Ecto neural progenitor cell (in vitro differentiated cells): ENCODE measurements around the gene DACT1.
"Not testable (repeated sequence)": the region's sequence is repeated elsewhere in the genome, so short reads cannot be mapped to it uniquely, and the experiment has no call there.

Experiments
- DNase-seq: peaks from one replicate; pipeline ENCODE4 v3.0.0-alpha.2; 2018; ENCODE audit warnings: low spot score

Gene DACT1, protein sequence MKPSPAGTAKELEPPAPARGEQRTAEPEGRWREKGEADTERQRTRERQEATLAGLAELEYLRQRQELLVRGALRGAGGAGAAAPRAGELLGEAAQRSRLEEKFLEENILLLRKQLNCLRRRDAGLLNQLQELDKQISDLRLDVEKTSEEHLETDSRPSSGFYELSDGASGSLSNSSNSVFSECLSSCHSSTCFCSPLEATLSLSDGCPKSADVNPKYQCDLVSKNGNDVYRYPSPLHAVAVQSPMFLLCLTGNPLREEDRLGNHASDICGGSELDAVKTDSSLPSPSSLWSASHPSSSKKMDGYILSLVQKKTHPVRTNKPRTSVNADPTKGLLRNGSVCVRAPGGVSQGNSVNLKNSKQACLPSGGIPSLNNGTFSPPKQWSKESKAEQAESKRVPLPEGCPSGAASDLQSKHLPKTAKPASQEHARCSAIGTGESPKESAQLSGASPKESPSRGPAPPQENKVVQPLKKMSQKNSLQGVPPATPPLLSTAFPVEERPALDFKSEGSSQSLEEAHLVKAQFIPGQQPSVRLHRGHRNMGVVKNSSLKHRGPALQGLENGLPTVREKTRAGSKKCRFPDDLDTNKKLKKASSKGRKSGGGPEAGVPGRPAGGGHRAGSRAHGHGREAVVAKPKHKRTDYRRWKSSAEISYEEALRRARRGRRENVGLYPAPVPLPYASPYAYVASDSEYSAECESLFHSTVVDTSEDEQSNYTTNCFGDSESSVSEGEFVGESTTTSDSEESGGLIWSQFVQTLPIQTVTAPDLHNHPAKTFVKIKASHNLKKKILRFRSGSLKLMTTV

DNA sequence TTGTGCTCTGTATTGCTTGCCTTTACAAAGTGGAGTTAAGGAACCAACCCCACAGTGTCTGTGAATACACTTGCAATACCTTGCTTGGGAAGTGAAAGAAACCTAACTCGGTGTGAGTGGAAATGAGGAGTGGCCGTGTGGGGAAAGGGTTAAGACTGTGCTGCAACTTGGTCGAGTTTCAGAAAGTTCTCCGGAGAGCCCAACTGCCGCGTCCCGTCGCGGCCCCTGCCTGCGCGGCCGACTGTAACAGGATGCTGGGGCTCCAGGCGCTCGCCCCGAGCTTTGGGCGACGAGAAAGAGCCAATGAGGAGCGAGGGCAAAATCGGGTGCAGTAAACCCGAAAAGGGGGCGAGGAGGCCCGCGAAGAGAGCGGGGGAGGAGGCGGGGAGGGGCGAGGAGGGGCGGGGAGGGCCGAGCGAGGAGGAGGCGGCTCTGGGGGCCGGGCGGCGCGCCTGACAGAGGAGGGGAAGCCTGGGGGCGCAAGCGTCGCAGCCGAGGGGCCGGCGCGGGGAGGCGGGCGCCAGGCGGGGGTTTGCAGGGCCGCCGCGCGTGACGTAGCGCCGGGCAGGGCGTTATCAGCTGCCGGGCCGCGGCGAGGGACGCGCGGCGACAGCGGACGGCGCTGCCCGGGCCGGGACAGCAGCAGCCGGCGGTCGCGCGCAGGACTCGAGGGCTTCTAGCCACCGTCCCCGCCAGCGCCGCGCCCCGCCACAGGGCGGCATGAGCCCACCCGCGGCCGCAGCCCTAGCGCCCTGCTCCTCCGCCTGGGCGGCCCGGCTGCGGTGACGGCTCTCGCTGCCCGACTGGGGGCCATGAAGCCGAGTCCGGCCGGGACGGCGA is at the start of gene DACT1:
TSS of gene DACT1 (plus strand) at position 572 of the 840 bp plus-strand sequence. CDS start at position 813, 241 bp downstream.
- DNase-seq, result peak; percentile 86

DNA sequence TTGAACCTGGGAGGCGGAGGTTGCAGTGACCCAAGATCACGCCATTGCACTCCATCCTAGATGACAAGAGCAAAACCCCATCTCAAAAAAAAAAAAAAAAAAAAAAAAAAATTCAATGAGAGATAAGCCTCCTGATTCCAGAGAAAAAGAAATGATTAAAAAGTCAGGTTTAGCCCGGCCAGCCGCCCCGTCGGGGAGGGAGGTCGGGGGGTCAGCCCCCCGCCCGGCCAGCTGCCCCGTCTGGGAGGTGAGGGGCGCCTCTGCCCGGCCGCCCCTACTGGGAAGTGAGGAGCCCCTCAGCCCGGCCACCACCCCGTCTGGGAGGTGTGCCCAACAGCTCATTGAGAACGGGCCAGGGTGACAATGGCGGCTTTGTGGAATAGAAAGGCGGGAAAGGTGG is 49.4 kb upstream of the DACT1 start:
- not testable (repeated sequence) for DNase-seq

DNA sequence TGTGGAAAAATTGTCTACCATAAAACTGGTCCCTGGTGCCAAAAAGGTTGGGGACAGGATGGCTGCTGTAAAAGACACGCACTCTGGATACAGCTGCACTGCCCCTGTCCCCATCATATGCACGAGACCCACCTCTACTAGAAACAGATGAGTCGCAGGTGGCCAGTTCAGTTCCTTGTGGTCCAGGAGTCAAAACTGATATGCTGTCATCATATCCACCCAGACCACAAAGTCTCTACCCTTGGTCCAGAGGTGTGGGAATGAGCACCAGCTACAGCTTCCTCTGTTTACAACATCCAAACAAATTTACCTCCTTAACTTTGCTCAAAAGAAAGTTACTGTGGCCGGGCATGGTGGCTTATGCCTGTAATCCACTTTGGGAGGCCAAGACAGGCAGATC is 43.8 kb upstream of the DACT1 start:
- DNase-seq, result no peak

DNA sequence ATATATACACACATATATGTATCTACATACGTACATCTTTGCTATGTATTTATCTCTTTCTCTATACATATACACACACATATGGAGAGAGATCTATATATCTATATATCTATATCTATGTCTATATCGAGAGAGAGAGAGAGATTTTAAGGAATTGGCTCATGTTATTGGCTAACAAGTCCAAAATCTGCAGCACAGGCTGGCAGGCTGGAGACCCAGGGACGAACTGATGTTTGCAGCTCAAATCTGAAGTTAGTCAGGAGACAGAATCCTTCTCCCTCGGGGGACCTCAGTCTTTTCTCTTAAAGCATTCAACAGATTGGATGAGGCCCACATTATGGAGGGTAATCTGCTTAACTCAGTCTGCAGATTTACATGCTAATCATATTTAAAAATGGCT is 40.7 kb upstream of the DACT1 start:
- DNase-seq, result no peak

DNA sequence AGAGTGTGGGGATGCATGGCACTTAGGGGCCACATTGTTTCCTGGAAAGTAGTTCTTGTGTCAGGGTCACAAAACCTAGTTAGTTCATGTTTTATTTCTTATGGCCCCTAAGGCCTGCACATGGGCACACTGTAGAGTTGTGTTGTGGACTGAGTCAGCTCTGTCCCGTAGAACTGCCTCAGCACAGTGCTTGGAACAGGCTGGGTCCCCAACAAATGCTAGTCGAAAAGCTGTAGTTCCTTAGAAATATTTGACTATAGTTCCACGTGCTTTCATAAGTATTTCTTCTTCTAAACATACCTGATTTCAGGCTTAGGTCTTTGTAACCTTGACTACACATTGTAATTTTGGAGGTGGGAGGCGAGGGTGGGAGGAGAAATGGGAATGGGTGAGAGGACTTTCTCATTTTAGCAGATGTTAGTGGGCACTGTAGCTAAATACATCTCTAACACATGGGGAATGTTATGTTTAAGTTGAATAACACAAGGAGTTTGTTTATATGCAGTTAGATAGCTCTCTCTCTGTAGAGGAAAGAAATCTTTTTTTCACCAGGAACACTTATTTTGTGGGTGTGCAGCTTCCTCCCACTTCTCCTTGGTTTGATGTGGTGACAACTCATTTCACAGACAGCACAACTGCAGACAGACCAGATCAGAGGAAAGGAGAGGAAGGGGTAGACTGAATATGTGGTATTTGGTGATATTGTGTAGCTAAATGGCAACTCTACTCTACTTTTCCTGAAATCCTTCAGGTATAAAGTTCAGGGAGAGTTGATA is 39.5 kb upstream of the DACT1 start:
- no peak for DNase-seq

DNA sequence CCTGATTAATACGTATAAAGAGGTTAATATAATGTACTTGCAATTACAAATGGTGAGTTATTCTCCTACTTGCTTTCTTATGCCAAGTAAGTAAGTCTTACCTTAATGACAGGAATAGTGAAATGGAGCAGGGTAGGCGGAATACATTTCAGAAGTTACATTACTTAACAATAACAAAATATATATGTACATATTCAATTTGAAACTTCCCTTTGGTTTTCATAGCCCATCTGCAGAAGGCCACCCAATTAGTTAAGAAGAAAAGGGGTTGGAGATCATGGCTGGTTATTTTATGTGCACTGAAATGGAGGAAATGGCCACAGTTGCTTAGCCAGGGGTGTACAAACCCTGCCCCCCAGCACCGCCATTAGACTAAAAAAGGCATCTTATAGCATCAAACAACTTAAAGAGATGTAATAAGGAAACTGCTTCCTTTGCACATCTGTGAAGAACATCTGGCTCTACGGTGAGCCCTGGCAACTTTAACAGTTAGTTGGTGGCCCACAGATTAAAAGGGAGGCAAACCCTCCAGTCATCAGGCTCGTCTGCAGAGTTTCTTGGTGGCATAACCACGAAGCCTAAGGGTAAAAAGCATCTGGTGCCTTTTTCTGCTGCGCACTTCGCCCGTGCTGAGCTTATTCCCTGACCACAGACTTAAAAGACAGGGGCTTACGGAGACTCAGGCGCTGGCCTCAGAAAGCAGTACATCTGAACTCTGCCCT is 38.8 kb upstream of the DACT1 start:
- no peak for DNase-seq

DNA sequence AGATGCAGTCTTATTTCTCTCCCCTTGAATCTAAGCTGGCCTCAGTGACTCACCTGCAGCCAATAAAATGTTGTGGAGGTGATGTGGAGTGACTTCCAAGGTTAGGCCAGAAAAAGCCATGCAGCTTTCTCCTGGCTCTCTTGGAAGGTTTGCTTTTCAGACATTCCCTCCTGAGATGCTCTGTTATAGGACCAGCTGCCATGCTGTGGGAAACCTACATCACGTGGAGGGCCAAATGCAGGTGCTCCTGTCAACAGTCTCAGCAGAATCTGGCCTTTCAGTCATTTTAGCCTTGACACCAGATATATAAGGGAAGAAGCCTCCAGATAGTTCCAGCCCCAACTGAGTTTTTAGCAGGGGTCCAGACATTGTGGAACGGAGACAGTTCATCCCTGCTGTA is 38.1 kb upstream of the DACT1 start:
- no peak for DNase-seq

DNA sequence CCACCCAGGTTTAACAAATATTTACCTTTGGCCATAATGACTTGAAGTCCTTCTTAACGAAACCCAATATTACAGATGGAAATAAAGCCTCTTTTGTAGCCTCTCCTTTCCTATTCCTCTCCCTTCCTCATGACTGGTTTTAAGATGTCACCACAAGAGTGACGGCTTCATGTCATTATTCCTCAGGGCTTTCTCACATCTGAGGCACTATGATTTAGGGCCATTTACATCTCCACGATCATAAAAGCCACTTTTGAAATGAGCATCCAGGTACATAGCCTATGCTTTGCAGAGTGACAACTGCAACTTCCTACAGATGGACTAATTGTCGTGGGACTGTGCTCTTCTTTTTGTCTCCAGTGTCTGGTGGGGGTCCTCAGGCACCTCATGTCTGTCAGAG is 32.3 kb upstream of the DACT1 start:
- DNase-seq, result no peak

DNA sequence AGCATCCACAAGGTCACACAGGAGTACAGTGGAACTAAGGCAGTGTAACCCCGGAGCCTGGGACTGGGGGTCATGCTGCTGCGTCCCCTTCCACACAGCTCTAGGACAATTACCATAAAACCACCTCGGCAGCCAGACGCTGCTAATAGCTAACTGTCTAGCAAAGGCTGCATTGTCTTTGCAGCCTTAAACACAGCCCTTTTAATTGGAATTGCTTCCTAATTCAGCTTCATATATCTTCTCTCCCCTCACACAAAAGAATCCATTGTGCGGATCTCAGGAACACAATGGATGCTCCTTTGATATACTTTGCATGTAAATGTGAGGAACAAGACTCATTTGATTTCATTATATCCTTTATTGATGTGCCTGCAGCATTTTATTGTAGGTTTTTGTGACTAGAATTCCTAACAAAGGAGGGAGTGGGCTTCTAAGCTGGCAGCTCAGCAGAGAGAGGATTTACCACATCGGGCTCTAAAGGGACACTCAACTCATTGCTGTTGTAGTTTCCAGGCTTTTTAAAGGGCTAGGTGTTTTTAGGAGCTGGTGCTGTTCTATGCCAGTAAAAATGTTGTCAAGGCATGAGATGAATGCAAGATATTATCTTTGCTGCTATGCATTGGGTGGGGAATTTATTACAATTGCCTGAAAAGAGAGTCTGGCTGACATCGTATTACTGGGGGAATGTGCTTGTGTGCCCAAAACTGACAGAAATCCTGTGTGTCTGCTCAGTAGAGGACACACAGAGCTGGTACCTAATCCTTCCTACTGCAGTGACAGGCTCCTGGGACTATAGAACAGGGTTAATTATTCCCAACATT is 30.4 kb upstream of the DACT1 start:
- no peak for DNase-seq

DNA sequence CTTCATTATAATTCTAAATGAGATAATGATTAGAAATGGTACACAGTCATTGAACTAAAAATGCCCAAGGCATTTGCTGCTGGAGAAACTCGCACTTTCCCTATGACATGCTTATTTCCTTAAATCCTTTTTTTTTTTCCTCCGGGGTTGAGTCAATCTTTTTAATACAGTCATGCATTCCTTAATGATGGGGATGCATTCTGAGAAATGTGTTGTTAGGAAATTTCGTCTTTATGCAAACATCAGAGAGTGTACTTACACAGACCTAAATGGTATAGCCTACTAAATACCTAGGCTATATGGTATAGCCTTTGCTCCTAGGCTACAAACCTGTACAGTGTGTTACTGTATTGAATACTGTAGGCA is 29.8 kb upstream of the DACT1 start:
- no peak for DNase-seq

DNA sequence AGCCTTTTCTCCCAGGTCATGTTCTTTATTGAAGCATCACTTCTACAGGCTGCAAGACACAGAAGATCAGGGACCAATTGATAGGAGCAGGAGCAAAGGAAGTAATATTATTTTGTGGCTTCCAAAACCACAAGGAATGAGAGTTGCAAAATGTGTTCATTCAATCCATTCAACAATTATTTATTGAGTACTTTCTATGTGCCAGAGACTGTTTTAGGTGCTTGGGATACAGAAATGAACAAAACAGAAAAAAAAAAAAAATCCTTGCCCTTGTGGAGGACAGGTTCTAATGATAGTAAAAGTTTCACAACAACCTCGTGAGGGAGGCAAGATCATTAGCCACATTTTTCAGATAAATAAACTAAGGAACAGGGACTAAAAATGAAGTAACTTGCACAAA is 20.1 kb upstream of the DACT1 start:
- DNase-seq, result no peak

DNA sequence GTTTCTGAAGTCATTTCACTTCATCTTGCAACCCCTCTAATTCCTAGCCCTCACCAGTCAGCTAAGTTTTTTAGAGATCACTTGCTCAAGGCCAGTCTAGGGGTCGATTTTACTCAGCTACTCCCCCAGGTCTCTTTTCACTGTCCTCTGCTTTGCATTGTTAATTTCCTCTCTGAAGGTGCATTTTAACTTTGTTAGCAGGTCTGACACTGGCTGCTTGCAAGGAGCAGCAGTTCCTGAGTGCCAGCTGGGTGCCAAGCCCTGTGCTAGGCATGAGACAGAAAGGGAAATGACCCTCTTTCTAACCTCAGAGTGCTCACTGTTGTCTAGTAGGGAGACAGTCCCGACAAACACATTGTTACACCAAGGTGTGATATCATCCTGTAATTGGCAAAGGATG is 17.8 kb upstream of the DACT1 start:
- DNase-seq, result no peak

DNA sequence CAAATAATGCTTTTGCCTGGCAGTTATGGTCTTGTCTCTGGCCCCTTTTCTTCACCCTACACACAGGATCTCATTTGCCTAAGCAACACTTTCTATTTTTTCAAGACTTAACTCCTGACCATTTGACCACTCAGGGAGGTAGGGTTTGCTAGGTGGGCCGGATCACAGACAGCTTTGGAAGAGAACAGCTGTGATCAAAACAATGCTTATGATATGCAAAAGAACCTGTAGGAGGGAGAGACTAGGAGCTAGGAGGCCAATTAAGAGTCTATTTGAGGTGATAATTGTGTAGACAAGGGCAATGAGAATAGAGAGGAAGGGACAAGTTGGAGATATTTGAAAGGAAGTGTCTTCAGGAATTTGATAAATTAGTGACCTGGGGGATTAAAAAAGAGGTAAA is 12.3 kb upstream of the DACT1 start:
- no peak for DNase-seq

DNA sequence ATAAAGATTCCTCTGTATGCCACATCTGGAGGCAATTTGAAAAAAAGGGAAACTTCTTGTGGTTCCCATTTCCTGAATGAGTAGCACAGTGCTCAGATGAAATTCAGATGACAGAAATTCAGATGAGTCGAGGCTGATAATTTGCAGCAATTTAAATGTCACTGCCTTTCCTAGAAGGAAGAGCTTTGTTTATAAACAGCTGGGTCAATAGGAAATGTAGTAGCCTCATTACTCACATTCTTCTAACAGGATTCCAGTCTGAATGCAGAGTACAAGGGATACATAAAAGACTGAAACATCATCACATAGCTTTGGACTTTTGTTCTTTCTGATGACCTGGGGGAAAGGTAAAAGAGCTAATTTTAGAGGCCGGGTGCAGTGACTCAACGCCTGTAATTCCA is 11.3 kb upstream of the DACT1 start:
- DNase-seq, result no peak

DNA sequence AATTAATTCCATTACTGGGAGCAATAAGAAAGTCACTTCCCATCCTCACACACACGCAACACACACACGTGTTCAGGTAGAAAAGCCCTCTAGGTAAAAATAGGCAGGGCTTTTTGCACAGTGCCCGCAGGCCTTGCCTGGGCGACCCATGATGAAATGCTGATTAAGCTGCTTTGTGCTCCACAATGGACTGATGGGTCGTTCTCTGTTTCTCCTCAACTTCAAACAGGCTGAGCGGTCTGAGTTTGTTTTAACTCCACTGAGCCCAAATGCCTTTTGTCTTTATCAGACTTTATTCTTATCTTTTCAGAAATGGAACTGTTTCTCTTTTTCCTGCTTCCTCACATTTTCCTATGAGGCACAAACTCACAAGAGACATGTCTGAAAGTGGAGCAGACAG is 9.4 kb upstream of the DACT1 start:
- DNase-seq, result peak; percentile 58

DNA sequence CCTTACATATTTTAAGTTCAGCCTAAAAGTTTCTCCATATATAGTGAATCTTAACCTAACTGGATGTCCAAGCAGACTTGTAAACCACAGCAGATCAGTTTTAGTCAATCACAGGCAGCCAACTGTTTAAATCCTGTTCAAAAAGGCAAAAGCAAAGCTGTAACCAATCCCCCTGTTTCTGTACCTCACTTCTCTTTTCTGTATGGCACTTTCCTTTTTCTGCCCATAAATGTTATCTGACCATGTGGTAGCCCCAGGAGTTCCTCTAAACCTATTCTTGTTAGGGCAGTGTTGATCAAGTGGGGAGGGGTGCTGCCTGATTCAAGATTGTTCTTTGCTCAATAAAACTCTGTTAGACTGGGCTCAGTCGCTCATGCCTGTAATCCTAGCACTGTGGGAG is 8.5 kb upstream of the DACT1 start:
- DNase-seq, result no peak

DNA sequence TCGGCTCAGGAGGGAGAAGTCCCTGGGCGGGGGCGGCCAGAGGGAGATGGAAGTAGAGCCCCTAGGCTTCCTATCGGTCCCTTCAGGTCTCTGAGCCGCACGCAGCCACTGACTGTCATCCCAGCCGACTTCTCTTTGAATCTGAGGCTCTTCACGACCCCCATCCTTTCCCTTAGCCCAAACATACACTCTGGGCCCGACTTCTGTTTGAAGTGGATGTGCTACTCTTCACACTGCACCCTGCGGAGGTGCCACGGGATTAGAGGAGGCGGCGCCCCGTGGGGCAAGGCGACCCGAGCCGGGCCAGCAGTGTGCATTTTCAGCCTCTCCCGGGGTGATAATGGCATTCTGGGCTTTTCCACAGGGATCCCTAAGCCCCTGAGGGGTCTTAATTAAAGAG is 6.0 kb upstream of the DACT1 start:
- peak; percentile 69 for DNase-seq

DNA sequence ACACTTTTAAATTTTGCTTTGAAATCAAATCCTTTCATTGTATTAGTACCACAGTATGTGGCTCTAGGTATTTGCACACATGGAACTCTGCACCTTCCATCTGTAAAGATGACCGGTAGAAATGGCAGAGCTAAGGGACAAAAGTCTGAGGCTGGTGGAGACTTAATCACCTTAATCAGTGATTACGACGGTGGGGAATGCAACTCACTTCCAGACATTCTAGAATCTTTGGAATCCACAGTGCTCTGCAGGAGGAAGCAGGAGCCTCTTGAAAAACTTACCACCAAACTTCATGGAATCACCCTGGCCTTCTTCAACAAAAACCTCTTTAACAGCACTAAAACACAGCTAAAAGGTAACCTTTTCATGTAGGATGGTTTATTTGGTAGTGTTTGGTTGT is 3.9 kb upstream of the DACT1 start:
- no peak for DNase-seq

DNA sequence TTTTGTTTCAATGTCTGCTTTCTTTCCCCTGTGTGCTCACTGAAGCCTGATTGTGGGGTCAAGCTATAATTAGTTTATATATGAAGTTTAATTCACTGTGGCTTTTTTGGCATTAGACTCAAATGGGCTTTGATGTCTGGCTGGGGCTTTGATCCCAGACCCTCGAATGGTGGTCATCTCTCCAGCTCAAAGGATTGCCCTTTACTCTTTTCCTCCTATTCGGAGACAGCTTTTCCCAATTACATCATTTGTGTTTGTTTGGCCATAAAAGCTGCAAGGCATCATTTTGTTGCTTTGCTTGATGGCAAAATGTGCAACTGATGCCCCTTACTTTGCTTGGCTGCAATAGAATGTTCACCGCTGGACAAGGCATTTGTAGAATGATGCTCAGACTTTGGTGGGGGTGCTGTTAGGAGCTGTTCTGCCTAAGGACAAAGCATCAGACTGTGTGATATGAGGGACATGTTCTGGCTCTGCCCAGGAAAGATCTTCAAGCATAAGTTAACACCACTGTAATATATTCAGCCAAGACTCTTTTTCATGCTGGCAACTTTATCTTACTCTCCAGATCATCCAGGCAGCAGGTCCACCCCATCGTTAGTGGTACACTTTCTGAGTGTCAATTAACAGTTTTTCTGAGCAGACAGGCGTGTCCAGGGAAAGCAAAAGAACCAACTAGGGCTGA is 3.2 kb upstream of the DACT1 start:
- DNase-seq, result no peak
